ENCODE results near the gene TMEM63B.

The TMEM63B gene

DNA sequence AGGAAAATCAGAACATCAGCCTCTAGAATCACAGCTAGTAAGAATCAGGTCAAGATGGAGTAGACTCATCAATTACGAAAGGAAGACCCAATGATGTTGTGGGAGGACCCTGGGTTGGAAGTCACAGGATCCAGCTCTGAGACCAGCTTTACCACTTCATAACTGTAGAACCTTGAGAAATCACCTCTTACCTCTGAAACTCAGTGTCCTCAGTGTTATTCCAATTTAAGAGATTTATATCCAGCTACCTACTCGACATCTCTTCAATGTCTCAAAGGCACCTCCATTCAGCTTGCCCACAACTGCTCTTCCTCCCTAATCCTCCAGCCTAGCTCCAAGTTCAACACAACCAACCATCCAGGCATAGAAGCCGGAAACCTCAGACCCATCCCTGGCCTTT, 16.4 kb upstream of the TMEM63B start:
- TF ChIP-seq, protein P1, sequence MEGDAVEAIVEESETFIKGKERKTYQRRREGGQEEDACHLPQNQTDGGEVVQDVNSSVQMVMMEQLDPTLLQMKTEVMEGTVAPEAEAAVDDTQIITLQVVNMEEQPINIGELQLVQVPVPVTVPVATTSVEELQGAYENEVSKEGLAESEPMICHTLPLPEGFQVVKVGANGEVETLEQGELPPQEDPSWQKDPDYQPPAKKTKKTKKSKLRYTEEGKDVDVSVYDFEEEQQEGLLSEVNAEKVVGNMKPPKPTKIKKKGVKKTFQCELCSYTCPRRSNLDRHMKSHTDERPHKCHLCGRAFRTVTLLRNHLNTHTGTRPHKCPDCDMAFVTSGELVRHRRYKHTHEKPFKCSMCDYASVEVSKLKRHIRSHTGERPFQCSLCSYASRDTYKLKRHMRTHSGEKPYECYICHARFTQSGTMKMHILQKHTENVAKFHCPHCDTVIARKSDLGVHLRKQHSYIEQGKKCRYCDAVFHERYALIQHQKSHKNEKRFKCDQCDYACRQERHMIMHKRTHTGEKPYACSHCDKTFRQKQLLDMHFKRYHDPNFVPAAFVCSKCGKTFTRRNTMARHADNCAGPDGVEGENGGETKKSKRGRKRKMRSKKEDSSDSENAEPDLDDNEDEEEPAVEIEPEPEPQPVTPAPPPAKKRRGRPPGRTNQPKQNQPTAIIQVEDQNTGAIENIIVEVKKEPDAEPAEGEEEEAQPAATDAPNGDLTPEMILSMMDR (IDR thresholded peaks at IDR 0.05; ENCODE audit: low read depth, low read length, missing control alignments) = no peak

DNA sequence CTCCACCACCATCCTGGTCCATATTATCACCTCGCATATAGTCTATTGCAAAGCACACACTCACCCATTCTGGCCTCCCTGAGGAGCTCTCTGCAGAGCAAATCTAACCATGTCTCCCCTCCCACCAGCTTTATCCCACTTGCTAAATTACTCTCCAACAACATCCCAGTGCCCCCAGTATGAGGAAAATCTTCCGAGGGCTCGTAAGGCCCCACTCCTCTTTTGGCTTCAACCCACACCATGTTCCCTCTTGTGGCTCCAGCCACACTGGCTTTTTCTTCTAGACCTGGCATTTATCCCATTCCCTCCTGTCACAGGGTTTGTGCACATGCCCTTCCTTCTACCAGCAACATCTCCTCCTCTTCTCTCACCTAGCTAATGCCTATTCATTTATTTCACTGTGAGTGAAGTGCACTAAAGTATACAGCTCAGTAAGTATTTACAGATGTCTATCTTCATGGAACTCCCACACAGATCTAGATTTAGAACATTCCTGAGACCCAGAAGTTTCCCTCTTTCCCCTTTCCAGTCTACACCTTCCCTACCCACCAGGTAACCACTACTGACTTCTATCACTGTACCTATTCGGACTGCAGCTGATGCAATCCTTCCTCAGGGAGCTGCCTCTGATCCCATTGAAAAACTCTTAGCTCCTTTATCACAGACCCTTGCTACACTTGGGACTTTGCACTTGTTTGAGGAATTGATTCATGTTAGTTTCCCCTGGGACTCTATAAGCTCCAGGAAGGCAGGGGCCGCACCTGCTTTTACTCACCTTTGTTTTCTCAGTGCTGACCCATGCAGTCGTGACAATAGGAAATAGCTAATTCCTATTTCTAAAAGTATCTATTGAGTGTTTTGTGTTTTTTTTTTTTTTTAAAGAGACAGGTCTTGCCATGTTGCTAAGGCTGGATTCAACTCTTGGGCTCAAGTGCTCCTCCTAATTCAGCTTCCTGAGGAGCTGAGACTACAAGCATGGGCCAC, 15.6 kb upstream of the TMEM63B start:
- no peak for DNase-seq (ENCODE audit: low read depth)
- no peak overlapping the region for H3K4me3 ChIP-seq (ENCODE audit: low read depth, low read length)
- TF ChIP-seq, protein P1 (IDR thresholded peaks at IDR 0.05; ENCODE audit: low read depth, low read length, missing control alignments) = no peak

More for the DNA sequence above, 16.4 kb upstream of the TMEM63B start:
- DNase-seq (ENCODE audit: low read depth) = no peak
- no peak overlapping the region for H3K4me3 ChIP-seq (ENCODE audit: low read depth, low read length)

DNA sequence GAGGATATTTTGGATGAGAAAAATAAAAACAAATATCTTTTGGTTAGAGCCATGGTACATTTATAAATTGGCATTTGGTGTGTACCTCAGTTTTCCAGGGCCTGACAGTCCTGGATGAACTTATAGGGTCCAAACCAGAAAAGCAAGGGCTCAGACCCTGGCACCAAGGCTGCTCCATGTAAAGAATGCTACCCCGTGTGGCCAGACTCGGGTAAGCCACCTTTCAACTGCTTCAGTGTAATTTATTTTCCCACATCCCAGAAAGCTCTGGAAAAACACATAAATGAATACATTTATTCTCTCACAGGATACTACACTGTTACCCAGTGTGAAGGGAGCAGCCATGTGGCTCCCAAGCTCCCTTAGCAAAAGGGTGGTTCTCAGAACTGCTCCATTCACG, 13.9 kb upstream of the TMEM63B start:
- H3K4me3 ChIP-seq (ENCODE audit: low read depth, low read length) = no peak overlapping the region
- TF ChIP-seq, protein P1 (IDR thresholded peaks at IDR 0.05; ENCODE audit: low read depth, low read length, missing control alignments) = peak; percentile 32
- no peak for DNase-seq (ENCODE audit: low read depth)

DNA sequence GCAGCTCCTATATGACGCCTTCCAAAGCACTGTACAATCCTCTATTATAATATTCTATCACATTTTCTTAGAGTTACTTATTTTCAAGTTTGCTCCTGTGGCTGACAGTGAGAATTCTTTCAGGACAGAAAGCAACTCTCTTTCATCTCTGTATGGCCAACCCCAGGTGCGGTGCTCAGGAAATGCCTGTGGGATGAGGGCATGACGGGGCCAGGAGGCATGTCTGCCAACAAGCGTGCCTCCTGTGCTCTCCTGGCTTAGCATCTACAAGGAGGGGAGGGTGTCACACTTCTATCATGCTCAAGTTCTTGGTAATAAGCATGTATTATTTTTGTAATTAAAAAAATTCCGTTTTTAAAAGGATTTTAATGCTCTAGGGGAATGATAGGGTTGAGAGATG, 11.5 kb upstream of the TMEM63B start:
- DNase-seq (ENCODE audit: low read depth) = no peak
- TF ChIP-seq, protein P1 (IDR thresholded peaks at IDR 0.05; ENCODE audit: low read depth, low read length, missing control alignments) = no peak
- no peak overlapping the region for H3K4me3 ChIP-seq (ENCODE audit: low read depth, low read length)

DNA sequence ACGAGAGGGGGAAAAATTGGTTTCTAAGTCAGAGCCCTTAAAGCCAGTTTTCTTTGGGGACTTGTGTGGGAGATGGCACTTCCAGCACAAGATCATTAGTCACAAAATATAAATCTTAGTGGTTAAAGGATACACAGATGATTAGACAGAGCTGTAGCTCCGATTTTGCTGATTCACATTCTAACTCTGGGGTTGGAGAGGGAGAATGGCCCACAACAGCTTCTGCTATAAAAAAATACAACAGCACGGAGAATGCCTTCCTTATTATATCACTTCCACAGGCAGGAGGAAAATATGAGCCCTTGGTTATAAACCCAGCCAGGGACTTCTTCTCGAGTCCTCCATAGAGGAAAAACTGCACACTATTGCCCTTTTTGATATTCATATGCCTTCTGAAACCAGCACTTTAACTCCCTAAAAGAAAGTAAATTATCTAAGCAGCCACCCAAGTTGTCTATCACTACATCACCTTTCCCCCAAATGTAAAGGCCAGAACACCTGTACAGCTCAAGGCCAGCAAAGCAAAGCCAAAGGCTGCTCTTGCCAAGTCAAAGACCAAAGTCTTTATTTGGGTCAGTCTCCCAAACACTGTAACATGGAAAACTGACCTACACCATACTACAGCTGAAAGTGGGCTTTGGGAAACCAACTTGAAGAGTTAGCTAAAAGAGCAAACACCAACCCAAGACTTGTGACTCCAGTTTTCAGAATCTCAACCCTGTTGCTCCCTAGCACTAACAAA, 10.5 kb upstream of the TMEM63B start:
- DNase-seq (ENCODE audit: low read depth) = no peak
- no peak overlapping the region for H3K4me3 ChIP-seq (ENCODE audit: low read depth, low read length)
- TF ChIP-seq, protein P1 (IDR thresholded peaks at IDR 0.05; ENCODE audit: low read depth, low read length, missing control alignments) = no peak

DNA sequence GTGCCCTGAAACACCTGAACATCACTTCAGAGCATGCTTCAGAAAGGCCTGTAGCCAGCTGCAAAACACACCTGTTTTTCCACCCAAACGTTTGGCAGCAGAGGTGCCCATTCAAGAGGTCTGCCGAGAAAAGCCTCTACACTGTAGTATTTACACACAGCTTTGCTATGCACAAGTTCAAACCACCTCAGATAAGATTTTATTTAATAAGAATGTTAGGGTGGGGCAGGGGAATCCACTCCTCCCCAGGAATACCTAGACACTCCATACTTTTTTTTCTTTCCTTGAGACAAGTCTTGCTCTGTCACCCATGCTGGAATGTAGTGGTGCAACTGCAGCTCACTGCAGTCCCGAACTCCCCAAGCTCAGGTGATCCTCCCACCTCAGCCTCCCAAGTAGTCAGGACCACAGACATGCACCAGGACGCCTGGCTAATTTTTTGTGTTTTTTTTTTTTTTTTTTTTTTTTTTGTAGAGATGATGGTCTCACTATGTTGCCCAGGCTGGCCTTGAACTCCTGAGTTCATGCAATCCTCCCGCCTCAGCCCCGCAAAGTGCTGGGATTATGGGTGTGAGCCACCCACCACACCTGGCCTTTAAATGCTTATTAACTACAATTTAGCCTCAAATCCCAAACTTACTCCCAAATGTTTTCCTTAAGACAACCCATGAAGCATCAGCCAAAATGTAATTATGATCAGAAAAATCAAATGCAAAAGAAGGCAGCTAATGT, 9.8 kb upstream of the TMEM63B start:
- H3K4me3 ChIP-seq (ENCODE audit: low read depth, low read length) = no peak overlapping the region
- TF ChIP-seq, protein P1 (IDR thresholded peaks at IDR 0.05; ENCODE audit: low read depth, low read length, missing control alignments) = no peak
- DNase-seq (ENCODE audit: low read depth) = no peak

Data from GM12864 (cell line).